HEK293 (cell line): ENCODE results near the gene SMAD4.

Experiments used
- KLF16 ChIP-seq: fragments of 450-650 bp; formaldehyde crosslinking; IDR thresholded peaks from 2 replicates; pipeline ENCODE4 v1.5.1; 2017; ENCODE audit warnings: missing biosample characterization, missing genetic modification characterization
- ZFP69B ChIP-seq: fragments of 450-650 bp; formaldehyde crosslinking; IDR thresholded peaks from 2 replicates; pipeline ENCODE4 v1.5.1; 2016; ENCODE audit warnings: missing biosample characterization, missing genetic modification characterization
- ZNF138 ChIP-seq: fragments of 450-650 bp; formaldehyde crosslinking; IDR thresholded peaks from 2 replicates; pipeline ENCODE4 v1.5.1; 2016; ENCODE audit warnings: missing biosample characterization, missing genetic modification characterization, borderline replicate concordance
- ZNF776 ChIP-seq: fragments of 450-650 bp; formaldehyde crosslinking; IDR thresholded peaks from 2 replicates; pipeline ENCODE4 v1.5.0; 2017; ENCODE audit warnings: missing biosample characterization, missing genetic modification characterization, borderline replicate concordance
- ZNF777 ChIP-seq: fragments of 450-650 bp; formaldehyde crosslinking; IDR thresholded peaks from 2 replicates; pipeline ENCODE4 v1.5.1; 2017; ENCODE audit warnings: missing biosample characterization, missing genetic modification characterization, borderline replicate concordance
- TF ChIP-seq, protein P1 (sequence below): fragments of 450-650 bp; formaldehyde crosslinking; IDR thresholded peaks from 2 replicates; pipeline ENCODE4 v1.5.1; 2016; ENCODE audit warnings: missing biosample characterization, missing genetic modification characterization
- TF ChIP-seq, protein P2 (sequence below): fragments of 450-650 bp; formaldehyde crosslinking; IDR thresholded peaks from 2 replicates; pipeline ENCODE4 v1.5.1; 2016; ENCODE audit warnings: missing biosample characterization, missing genetic modification characterization

DNA sequence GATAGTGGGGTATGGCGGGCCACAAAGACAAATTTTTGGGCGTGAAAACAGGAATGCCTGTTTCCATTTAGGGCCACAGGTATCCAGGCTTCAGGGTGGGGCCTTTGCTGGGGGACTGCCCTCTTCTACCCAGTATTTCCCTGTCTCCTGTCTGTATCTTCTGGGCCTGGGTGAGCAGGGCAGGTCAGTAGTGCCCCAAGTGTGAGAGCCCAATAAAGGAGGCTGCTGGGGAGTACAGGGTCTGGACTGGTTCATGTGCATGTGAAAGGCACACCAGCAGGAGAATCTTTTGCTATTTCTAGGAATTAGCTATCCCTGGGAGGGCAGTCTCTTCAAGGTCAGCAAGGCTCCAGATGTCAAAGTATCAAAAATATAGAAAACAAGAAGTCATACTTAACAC, 96.0 kb downstream of the SMAD4 start:
- TF ChIP-seq, protein P1, sequence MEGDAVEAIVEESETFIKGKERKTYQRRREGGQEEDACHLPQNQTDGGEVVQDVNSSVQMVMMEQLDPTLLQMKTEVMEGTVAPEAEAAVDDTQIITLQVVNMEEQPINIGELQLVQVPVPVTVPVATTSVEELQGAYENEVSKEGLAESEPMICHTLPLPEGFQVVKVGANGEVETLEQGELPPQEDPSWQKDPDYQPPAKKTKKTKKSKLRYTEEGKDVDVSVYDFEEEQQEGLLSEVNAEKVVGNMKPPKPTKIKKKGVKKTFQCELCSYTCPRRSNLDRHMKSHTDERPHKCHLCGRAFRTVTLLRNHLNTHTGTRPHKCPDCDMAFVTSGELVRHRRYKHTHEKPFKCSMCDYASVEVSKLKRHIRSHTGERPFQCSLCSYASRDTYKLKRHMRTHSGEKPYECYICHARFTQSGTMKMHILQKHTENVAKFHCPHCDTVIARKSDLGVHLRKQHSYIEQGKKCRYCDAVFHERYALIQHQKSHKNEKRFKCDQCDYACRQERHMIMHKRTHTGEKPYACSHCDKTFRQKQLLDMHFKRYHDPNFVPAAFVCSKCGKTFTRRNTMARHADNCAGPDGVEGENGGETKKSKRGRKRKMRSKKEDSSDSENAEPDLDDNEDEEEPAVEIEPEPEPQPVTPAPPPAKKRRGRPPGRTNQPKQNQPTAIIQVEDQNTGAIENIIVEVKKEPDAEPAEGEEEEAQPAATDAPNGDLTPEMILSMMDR, result no peak
- TF ChIP-seq ZFP69B (tag by site-specific recombination) (no peak), ZNF138 (tag by site-specific recombination) (no peak), ZNF776 (tag by site-specific recombination) (no peak), KLF16 (tag by site-specific recombination) (no peak), ZNF777 (no peak)
- TF ChIP-seq, protein P2, sequence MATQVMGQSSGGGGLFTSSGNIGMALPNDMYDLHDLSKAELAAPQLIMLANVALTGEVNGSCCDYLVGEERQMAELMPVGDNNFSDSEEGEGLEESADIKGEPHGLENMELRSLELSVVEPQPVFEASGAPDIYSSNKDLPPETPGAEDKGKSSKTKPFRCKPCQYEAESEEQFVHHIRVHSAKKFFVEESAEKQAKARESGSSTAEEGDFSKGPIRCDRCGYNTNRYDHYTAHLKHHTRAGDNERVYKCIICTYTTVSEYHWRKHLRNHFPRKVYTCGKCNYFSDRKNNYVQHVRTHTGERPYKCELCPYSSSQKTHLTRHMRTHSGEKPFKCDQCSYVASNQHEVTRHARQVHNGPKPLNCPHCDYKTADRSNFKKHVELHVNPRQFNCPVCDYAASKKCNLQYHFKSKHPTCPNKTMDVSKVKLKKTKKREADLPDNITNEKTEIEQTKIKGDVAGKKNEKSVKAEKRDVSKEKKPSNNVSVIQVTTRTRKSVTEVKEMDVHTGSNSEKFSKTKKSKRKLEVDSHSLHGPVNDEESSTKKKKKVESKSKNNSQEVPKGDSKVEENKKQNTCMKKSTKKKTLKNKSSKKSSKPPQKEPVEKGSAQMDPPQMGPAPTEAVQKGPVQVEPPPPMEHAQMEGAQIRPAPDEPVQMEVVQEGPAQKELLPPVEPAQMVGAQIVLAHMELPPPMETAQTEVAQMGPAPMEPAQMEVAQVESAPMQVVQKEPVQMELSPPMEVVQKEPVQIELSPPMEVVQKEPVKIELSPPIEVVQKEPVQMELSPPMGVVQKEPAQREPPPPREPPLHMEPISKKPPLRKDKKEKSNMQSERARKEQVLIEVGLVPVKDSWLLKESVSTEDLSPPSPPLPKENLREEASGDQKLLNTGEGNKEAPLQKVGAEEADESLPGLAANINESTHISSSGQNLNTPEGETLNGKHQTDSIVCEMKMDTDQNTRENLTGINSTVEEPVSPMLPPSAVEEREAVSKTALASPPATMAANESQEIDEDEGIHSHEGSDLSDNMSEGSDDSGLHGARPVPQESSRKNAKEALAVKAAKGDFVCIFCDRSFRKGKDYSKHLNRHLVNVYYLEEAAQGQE (tag by site-specific recombination), result no peak
